Measurements from ENCODE around the gene TMEM213. TPM values are rescaled to one million over a fixed set of nuclear protein-coding genes. Genes with fewer than 3 reads are reported as not detected.

Gene TMEM213
- total and polyA plus RNA-seq, 10 of the 15 experiments (the other 5 are each of a cell fraction or from before 2014, with no cell fraction given): not detected

DNA sequence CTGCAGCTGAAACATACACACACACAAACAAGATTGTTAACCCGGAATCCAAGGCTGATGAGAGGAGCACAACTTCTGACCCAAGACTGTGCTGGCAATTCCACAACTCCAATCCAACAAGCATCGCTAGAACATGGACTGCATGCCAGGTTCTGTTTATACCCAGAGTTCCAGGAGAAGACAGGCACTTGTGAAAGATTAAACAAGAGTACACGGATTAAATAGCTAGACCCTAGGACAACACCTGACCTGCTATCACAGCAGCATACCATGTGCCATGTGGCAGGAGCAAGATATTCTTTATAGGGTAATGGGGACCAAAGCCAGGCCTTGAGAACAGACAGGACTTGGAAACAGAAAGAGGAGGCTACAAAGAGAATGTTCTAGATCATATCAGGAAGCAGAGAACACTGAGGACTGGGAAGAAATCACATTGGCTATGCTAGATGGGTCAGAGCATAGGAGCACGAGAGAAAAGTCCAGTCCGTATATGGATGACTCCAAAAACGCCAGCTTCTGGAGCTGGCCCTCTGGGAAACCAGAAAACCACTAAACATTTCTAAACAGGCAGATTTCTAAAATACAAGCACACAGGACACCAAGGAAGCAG, 83.9 kb downstream of the TMEM213 start:
- DNase-seq (ENCODE audit: low read depth, low spot score) (no peak), FAIRE-seq (no peak), ATAC-seq (no peak)
- SMC1A ChIA-PET (ENCODE audit: uncharacterized antibody, unreplicated experiment): interaction anchor here (0.5 to 0.9 kb wide), 2 partner anchors 151 to 412 kb away, joined by 3 read pairs; no protein-coding TSS in a partner anchor
- CTCF ChIA-PET: interaction anchor here (0.6 kb wide), 1 partner anchor 784 kb away, joined by 3 read pairs; no protein-coding TSS in a partner anchor
- in situ Hi-C loops (cut with MboI) (no loop called here), intact Hi-C loops (cut with micrococcal nuclease; ENCODE audit: unreplicated experiment) (no loop called here)
- TF ChIP-seq, protein P1, sequence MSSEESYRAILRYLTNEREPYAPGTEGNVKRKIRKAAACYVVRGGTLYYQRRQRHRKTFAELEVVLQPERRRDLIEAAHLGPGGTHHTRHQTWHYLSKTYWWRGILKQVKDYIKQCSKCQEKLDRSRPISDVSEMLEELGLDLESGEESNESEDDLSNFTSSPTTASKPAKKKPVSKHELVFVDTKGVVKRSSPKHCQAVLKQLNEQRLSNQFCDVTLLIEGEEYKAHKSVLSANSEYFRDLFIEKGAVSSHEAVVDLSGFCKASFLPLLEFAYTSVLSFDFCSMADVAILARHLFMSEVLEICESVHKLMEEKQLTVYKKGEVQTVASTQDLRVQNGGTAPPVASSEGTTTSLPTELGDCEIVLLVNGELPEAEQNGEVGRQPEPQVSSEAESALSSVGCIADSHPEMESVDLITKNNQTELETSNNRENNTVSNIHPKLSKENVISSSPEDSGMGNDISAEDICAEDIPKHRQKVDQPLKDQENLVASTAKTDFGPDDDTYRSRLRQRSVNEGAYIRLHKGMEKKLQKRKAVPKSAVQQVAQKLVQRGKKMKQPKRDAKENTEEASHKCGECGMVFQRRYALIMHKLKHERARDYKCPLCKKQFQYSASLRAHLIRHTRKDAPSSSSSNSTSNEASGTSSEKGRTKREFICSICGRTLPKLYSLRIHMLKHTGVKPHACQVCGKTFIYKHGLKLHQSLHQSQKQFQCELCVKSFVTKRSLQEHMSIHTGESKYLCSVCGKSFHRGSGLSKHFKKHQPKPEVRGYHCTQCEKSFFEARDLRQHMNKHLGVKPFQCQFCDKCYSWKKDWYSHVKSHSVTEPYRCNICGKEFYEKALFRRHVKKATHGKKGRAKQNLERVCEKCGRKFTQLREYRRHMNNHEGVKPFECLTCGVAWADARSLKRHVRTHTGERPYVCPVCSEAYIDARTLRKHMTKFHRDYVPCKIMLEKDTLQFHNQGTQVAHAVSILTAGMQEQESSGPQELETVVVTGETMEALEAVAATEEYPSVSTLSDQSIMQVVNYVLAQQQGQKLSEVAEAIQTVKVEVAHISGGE (CRISPR knock-in tag; IDR thresholded peaks at IDR 0.05): no peak
- no peak for TF ChIP-seq KAT2A (conservative IDR thresholded peaks at IDR 0.05; ENCODE audit: control insufficient read depth, low read depth, low read length)
- TF ChIP-seq, protein P2, sequence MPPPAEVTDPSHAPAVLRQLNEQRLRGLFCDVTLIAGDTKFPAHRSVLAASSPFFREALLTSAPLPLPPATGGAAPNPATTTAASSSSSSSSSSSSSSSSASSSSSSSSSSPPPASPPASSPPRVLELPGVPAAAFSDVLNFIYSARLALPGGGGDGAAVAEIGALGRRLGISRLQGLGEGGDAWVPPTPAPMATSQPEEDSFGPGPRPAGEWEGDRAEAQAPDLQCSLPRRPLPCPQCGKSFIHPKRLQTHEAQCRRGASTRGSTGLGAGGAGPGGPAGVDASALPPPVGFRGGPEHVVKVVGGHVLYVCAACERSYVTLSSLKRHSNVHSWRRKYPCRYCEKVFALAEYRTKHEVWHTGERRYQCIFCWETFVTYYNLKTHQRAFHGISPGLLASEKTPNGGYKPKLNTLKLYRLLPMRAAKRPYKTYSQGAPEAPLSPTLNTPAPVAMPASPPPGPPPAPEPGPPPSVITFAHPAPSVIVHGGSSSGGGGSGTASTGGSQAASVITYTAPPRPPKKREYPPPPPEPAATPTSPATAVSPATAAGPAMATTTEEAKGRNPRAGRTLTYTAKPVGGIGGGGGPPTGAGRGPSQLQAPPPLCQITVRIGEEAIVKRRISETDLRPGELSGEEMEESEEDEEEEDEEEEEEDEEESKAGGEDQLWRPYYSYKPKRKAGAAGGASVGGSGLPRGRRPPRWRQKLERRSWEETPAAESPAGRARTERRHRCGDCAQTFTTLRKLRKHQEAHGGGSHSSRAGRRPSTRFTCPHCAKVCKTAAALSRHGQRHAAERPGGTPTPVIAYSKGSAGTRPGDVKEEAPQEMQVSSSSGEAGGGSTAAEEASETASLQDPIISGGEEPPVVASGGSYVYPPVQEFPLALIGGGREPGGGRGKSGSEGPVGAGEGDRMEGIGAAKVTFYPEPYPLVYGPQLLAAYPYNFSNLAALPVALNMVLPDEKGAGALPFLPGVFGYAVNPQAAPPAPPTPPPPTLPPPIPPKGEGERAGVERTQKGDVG (CRISPR knock-in tag; IDR thresholded peaks at IDR 0.05): no peak
- H3K4me3 ChIP-seq: no peak overlapping the region
- no peaks in the 10 kb centered on the region for H3K27me3 ChIP-seq (replicated peaks in 1 of 2; ENCODE audit: control insufficient read depth in 2 of 2, insufficient read depth in 2 of 2, low read length in 1 of 2)
- BruUV-seq (replicated peaks): no TSS peak
- H3K79me2 ChIP-seq (ENCODE audit: control insufficient read depth, insufficient read depth, low read length): no peaks in the 10 kb centered on the region
- no peaks in the 10 kb centered on the region for H3K9me3 ChIP-seq (replicated peaks; ENCODE audit: control insufficient read depth, insufficient read depth, low read length)
- no peaks in the 10 kb centered on the region for H4K20me1 ChIP-seq (ENCODE audit: control insufficient read depth, insufficient read depth)
- RAD21 ChIA-PET (ENCODE audit: unreplicated experiment): no interaction called here
- 58% methylated on average over 6 of the region's 6 CpGs for WGBS (ENCODE audit: insufficient coverage, insufficient replicate concordance, low lambda C conversion rate, missing lambda C conversion rate)
- no peak overlapping the region for H3K27ac ChIP-seq (ENCODE audit: control insufficient read depth, insufficient read depth)
- peak overlapping the region; percentile 52; the same call in 1 of the 2 replicates for H2AFZ ChIP-seq (ENCODE audit: control insufficient read depth, low read depth, low read length)
- no peak overlapping the region for H3K9ac ChIP-seq (ENCODE audit: control insufficient read depth, insufficient read depth, low read length)
- H3K36me3 ChIP-seq (ENCODE audit: control insufficient read depth in 2 of 2, insufficient read depth in 2 of 2, low read length in 1 of 2): no peaks in the 10 kb centered on the region
- no peak overlapping the region for H3K4me2 ChIP-seq (ENCODE audit: control insufficient read depth, insufficient read depth)
- H3K4me1 ChIP-seq (ENCODE audit: control insufficient read depth, insufficient read depth, low read length): no peaks in the 10 kb centered on the region
- POLR2A ChIA-PET: interaction anchor here (0.5 to 0.6 kb wide), 2 partner anchors 157 to 411 kb away, joined by 3 to 5 read pairs; no protein-coding TSS in a partner anchor
